HG02885 (cell line): ENCODE data around the gene KLC1.

ENCODE experiments used
- ATAC-seq: cut with Tn5 transposase; IDR thresholded peaks from one replicate; pipeline ENCODE4 v1.9.1; 2021; ENCODE audit warnings: mild to moderate bottlenecking; ENCODE audit not compliant: unreplicated experiment, poor library complexity

KLC1 gene

GRCh38 chr14:103714063-103714724, 85.2 kb downstream of the KLC1 start:
- no peak for ATAC-seq

GRCh38 chr14:103715052-103716000, 86.3 kb downstream of the KLC1 start, which contains the start of the genes XRCC3 and ZFYVE21:
XRCC3 (minus strand) TSS chr14:103715451; CDS start chr14:103711087, 4,364 bp downstream.
ZFYVE21 (plus strand) TSS chr14:103715810; CDS start chr14:103715842, 32 bp downstream.
- ATAC-seq = peak; percentile 94

GRCh38 chr14:103716091-103716801, 87.2 kb downstream of the KLC1 start:
- ATAC-seq = peak; percentile 3

- ATAC-seq = no peak
Observed at GRCh38 chr14:103716899-103717411, 87.9 kb downstream of the KLC1 start.

- ATAC-seq = no peak
Observed at GRCh38 chr14:103718572-103718971, 89.6 kb downstream of the KLC1 start.

- ATAC-seq = no peak
Observed at GRCh38 chr14:103719751-103720150, 90.7 kb downstream of the KLC1 start.

GRCh38 chr14:103721334-103722120, 92.5 kb downstream of the KLC1 start:
- ATAC-seq = no peak

GRCh38 chr14:103723748-103724081, 94.7 kb downstream of the KLC1 start:
- no peak for ATAC-seq

GRCh38 chr14:103724116-103724515, 95.1 kb downstream of the KLC1 start:
- no peak for ATAC-seq

- ATAC-seq = no peak
Observed at GRCh38 chr14:103725001-103725682, 96.1 kb downstream of the KLC1 start.

- ATAC-seq = no peak
Observed at GRCh38 chr14:103725739-103726395, 96.9 kb downstream of the KLC1 start.

- ATAC-seq = no peak
Observed at GRCh38 chr14:103726474-103726873, 97.5 kb downstream of the KLC1 start.

- no peak for ATAC-seq
Observed at GRCh38 chr14:103727313-103727980, 98.4 kb downstream of the KLC1 start.

- no peak for ATAC-seq
Observed at GRCh38 chr14:103728141-103728540, 99.1 kb downstream of the KLC1 start.

- no peak for ATAC-seq
Observed at GRCh38 chr14:103728721-103729120, 99.7 kb downstream of the KLC1 start.

GRCh38 chr14:103729496-103730448, 100.8 kb downstream of the KLC1 start:
- ATAC-seq = no peak

- ATAC-seq = no peak
Observed at GRCh38 chr14:103730490-103731035, 101.6 kb downstream of the KLC1 start.
